ENCODE results near the gene ADRB2. TPM values are rescaled to one million over a fixed set of nuclear protein-coding genes. Genes with fewer than 3 reads are reported as not detected.

The ADRB2 gene
- total RNA-seq, 4 donors from 2014 or later: 1.1 to 5.1 (median 4.2) TPM

GRCh38 chr5:148785223-148785622 lies 41.2 kb upstream of the ADRB2 start:
- Histone ChIP-seq H3K9me3 (no peaks in the 10 kb centered on the region), H3K4me3 (replicated peaks in 1 of 3) (no peak overlapping the region), H3K27ac (no peak overlapping the region), H3K27me3 (no peaks in the 10 kb centered on the region), H3K36me3 (no peaks in the 10 kb centered on the region), H3K4me1 (no peaks in the 10 kb centered on the region)
- intact Hi-C loops (cut with DNase I): no loop called here
- TF ChIP-seq CTCF (IDR thresholded peaks at IDR 0.05) (no peak), POLR2A (IDR thresholded peaks at IDR 0.05) (no peak)
- DNase-seq: no peak

- TF ChIP-seq POLR2A (IDR thresholded peaks at IDR 0.05) (no peak), CTCF (IDR thresholded peaks at IDR 0.05) (no peak)
- H3K9me3 ChIP-seq: no peaks in the 10 kb centered on the region
- H3K27ac ChIP-seq: no peak overlapping the region
- intact Hi-C loops (cut with DNase I): no loop called here
- DNase-seq: no peak
- no peaks in the 10 kb centered on the region for H3K4me1 ChIP-seq
- H3K4me3 ChIP-seq (replicated peaks in 1 of 3): no peak overlapping the region
- no peaks in the 10 kb centered on the region for H3K27me3 ChIP-seq
- no peaks in the 10 kb centered on the region for H3K36me3 ChIP-seq
These were observed 40.0 kb upstream of the ADRB2 start for GRCh38 chr5:148786456-148786855.

- H3K4me1 ChIP-seq: no peaks in the 10 kb centered on the region
- no peak for TF ChIP-seq POLR2A (IDR thresholded peaks at IDR 0.05)
- no peak for TF ChIP-seq CTCF (IDR thresholded peaks at IDR 0.05)
- no peak for DNase-seq
- WGBS, 2 donors: 92 to 97% methylated on average over 6 of the region's 6 CpGs
- no peaks in the 10 kb centered on the region for H3K27me3 ChIP-seq
- intact Hi-C loops (cut with DNase I): no loop called here
- no peak overlapping the region for H3K27ac ChIP-seq
- no peak overlapping the region for H3K4me3 ChIP-seq (replicated peaks in 1 of 3)
- no peaks in the 10 kb centered on the region for H3K9me3 ChIP-seq
- H3K36me3 ChIP-seq: no peaks in the 10 kb centered on the region
These were observed 37.8 kb upstream of the ADRB2 start for GRCh38 chr5:148788636-148789035.

DNA sequence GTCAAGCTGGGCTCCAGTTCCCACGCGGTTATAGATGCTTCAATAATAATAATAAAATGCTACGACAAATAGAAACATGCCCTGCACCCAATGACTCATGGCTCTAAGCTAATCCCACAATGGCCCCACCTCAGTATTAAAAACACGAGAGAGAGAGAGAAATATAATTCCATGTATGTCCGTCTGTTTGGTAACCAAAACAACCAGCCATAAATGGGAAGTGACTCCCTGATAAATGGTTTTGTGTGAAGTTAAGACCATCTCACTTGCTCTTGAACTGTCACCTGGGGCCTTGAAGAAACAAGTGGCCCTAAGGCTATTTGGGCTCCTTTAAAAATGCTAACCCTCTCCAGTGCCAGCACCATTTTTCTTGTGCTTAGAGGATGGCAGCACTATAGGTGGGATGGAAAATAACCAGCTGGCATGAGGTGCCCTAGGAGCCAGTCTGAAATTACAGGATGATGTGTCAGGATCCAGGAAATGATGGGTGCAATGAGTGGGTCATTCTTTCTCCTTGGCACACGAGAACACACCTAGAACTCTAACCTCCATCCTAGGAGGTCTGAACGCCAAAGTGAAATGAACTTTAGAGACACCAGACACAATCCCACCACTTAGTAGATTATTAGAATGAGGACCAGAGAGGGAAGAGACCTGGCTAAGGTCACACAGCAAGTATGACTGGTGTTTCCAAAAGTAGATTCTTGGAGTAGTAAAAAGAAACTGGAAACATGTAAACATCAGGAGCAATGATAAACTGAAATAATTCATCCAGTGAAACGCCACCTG lies 35.7 kb upstream of the ADRB2 start:
- no peaks in the 10 kb centered on the region for H3K9me3 ChIP-seq
- no peaks in the 10 kb centered on the region for H3K27me3 ChIP-seq
- intact Hi-C loops (cut with DNase I): no loop called here
- H3K36me3 ChIP-seq: no peaks in the 10 kb centered on the region
- H3K4me3 ChIP-seq (replicated peaks in 1 of 3): no peak overlapping the region
- TF ChIP-seq POLR2A (IDR thresholded peaks at IDR 0.05): no peak
- no peak for TF ChIP-seq CTCF (IDR thresholded peaks at IDR 0.05)
- DNase-seq: no peak
- 82 to 86% methylated on average over 8 of the region's 8 CpGs for WGBS, 2 donors
- no peaks in the 10 kb centered on the region for H3K4me1 ChIP-seq
- H3K27ac ChIP-seq: no peak overlapping the region

GRCh38 chr5:148791334-148791667 lies 35.1 kb upstream of the ADRB2 start:
- no peak overlapping the region for H3K27ac ChIP-seq
- H3K36me3 ChIP-seq: no peaks in the 10 kb centered on the region
- intact Hi-C loops (cut with DNase I): no loop called here
- H3K27me3 ChIP-seq: no peaks in the 10 kb centered on the region
- TF ChIP-seq CTCF (IDR thresholded peaks at IDR 0.05) (no peak), POLR2A (IDR thresholded peaks at IDR 0.05) (no peak)
- H3K4me1 ChIP-seq: no peaks in the 10 kb centered on the region
- no peak overlapping the region for H3K4me3 ChIP-seq (replicated peaks in 1 of 3)
- no peaks in the 10 kb centered on the region for H3K9me3 ChIP-seq
- DNase-seq: no peak
